Natural killer cell (primary cell): ENCODE measurements around the gene ABCB4. TPM values are rescaled to one million over a fixed set of nuclear protein-coding genes. Genes with fewer than 3 reads are reported as not detected.

Experiments used
- ATAC-seq, 3 donors: fragments of 150-1000 bp in 2 of 3; fragments of 200-7000 bp in 1 of 3; cut with Tn5 transposase; 1 replicate in 1 of 3; 2 replicates in 2 of 3; pipeline ENCODE4 v1.10.0; 2021; ENCODE audit warnings: mild to moderate bottlenecking in 2 of 3, moderate library complexity in 2 of 3
- DNase-seq, 2 donors: peaks; one replicate each; pipeline versions ENCODE4 v3.0.0 to v3.0.0-alpha.2; 2013 to 2021; ENCODE audit warnings: mixed read lengths in 1 of 2
- H3K27ac ChIP-seq: one replicate; pipeline ENCODE4 v1.5.1; 2013; ENCODE audit warnings: mild to moderate bottlenecking, low read length
- H3K27me3 ChIP-seq: one replicate; pipeline ENCODE4 v1.6.1; 2013; ENCODE audit warnings: low read length; ENCODE audit not compliant: control insufficient read depth, insufficient read depth
- H3K36me3 ChIP-seq: one replicate; pipeline ENCODE4 v1.6.1; 2013; ENCODE audit warnings: low read length; ENCODE audit not compliant: control insufficient read depth, insufficient read depth
- H3K4me1 ChIP-seq: one replicate; pipeline ENCODE4 v1.6.1; 2013; ENCODE audit warnings: low read length; ENCODE audit not compliant: control insufficient read depth, insufficient read depth
- H3K4me3 ChIP-seq: one replicate; pipeline ENCODE4 v1.5.1; 2013; ENCODE audit warnings: low read length
- H3K9me3 ChIP-seq: one replicate; pipeline ENCODE4 v1.6.1; 2013; ENCODE audit warnings: low read length; ENCODE audit not compliant: control insufficient read depth, insufficient read depth
- H3K27ac Mint-ChIP-seq, 2 donors: one replicate each; pipeline ENCODE4 v1.8.0; 2022; ENCODE audit warnings: mild to moderate bottlenecking in 2 of 2, mixed read lengths in 2 of 2, moderate library complexity in 1 of 2
- H3K27me3 Mint-ChIP-seq, 2 donors: one replicate each; pipeline ENCODE4 v1.8.0; 2022; ENCODE audit warnings: low read depth in 2 of 2, mixed read lengths in 2 of 2
- H3K36me3 Mint-ChIP-seq: one replicate; pipeline ENCODE4 v1.8.0; 2022; ENCODE audit warnings: mixed read lengths
- H3K4me1 Mint-ChIP-seq, 2 donors: one replicate each; pipeline ENCODE4 v1.8.0; 2022; ENCODE audit warnings: mixed read lengths in 2 of 2
- H3K4me3 Mint-ChIP-seq: one replicate; pipeline ENCODE4 v1.8.0; 2022; ENCODE audit warnings: mild to moderate bottlenecking, moderate library complexity, mixed read lengths
- H3K9me3 Mint-ChIP-seq, 2 donors: one replicate each; pipeline ENCODE4 v1.8.0; 2022; ENCODE audit warnings: mixed read lengths in 2 of 2
- WGBS: methylation state at CpG from one replicate; pipeline ENCODE4 v1.1.7; 2013; ENCODE audit warnings: missing lambda C conversion rate; ENCODE audit not compliant: insufficient coverage; 5-methylcytosine and 5-hydroxymethylcytosine counted together
- intact Hi-C: fragments of 100-400 bp; cut with micrococcal nuclease; formaldehyde crosslinking; loops from one replicate; pipeline ENCODE4 v1.14.2; 2022
- total RNA-seq, 4 donors: library from RNA; stranded (reverse); fragments of 120-200 nt in 1 of 4; gene quantifications; one replicate each; pipeline versions ENCODE4 v1.2.3 to v1.2.4, GENCODE V29; 2013 to 2022
- TF ChIP-seq, protein P1 (sequence below): fragments of 200-600 bp; IDR thresholded peaks from one replicate; pipeline ENCODE4 v1.8.0; 2022; ENCODE audit warnings: antibody characterized with exemption

The ABCB4 gene
- total RNA-seq, 3 donors from 2014 or later (not counting 1 experiment from before 2014, with no cell fraction given): 0.14 to 0.63 (median 0.50) TPM

DNA sequence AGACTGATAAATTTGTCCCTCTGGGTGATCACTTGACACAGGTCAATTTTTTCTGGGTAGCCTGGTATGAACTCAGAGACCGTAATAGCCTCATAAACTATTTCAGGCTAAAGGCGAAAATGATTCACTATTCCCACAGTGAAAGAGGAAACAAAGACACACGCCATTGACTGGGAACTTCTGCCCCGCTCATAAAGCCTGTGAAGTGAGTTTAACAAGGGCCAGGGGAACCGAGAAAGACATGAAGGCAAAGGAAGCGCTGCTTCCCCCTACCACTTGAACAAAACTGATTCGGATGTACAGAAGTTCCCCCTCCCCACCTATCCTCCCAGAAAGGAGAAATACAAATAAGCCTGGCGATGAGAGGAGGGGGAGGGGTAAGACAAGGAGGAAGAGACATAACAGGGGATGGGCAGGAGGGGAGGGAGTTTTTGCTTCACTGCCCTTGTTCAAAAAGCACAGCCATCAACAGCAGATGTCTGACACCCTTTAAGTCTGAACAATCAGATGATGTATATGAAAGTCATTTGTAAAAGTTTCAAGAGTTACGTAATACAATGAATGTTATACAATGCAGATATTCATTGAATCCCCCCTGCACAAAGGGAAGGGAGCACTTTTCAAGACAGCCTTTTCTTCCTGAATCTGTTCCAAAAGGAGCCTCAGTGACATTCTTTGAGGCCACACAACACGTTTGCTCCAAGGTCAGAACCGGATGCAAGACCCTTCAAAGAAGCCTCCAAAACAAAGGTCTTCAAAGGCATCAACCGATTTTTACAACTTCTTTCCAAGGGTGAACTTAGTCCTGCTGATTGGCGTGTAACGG is 734 bp downstream of the ABCB4 start:
- H3K27me3 ChIP-seq: peaks cover 3% of the 10 kb centered on the region
- Mint-ChIP-seq H3K36me3 (no peaks in the 10 kb centered on the region), H3K4me3 (peak overlapping the region; percentile 54), H3K27me3 (peaks cover 21 to 33% of the 10 kb centered on the region in 2 donors), H3K27ac (no peak overlapping the region), H3K9me3 (no peaks in the 10 kb centered on the region), H3K4me1 (peaks cover 0 to 9% of the 10 kb centered on the region in 2 donors)
- H3K36me3 ChIP-seq: no peaks in the 10 kb centered on the region
- WGBS: 11% methylated on average over 11 of the region's 14 CpGs
- ATAC-seq (peak; percentile 44 to 64 (median 57)), DNase-seq (peak in 1 of 2 donors; percentile 19)
- peak overlapping the region; percentile 71 for H3K27ac ChIP-seq
- H3K9me3 ChIP-seq: no peaks in the 10 kb centered on the region
- H3K4me3 ChIP-seq: peak overlapping the region; percentile 31
- peaks cover 10% of the 10 kb centered on the region for H3K4me1 ChIP-seq
- intact Hi-C loops: no loop called here
- TF ChIP-seq, protein P1, sequence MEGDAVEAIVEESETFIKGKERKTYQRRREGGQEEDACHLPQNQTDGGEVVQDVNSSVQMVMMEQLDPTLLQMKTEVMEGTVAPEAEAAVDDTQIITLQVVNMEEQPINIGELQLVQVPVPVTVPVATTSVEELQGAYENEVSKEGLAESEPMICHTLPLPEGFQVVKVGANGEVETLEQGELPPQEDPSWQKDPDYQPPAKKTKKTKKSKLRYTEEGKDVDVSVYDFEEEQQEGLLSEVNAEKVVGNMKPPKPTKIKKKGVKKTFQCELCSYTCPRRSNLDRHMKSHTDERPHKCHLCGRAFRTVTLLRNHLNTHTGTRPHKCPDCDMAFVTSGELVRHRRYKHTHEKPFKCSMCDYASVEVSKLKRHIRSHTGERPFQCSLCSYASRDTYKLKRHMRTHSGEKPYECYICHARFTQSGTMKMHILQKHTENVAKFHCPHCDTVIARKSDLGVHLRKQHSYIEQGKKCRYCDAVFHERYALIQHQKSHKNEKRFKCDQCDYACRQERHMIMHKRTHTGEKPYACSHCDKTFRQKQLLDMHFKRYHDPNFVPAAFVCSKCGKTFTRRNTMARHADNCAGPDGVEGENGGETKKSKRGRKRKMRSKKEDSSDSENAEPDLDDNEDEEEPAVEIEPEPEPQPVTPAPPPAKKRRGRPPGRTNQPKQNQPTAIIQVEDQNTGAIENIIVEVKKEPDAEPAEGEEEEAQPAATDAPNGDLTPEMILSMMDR: no peak

DNA sequence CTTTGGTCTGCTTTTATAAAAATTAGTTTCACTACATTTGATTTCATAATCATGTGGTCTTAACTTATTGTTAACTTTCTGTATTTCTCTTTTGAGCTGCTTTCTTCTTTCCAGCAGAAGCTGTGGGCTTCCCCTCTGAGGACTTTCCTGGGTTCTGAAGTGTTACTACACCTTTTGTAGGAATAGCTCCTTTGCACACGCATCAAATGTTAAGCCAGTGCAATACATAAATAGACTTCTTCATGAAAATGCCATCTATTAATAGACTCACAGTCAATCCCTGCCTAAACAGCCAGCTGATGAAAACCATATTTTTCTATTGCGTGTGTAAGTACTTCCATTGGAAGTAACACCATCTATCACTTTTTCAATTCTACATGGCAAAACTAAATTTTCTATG is 1.5 kb downstream of the ABCB4 start:
- ATAC-seq (no peak), DNase-seq (no peak)
- H3K4me3 ChIP-seq: no peak overlapping the region
- no peak overlapping the region for H3K4me3 Mint-ChIP-seq
- no peaks in the 10 kb centered on the region for H3K9me3 Mint-ChIP-seq
- H3K9me3 ChIP-seq: no peaks in the 10 kb centered on the region
- intact Hi-C loops: no loop called here
- peaks cover 21 to 33% of the 10 kb centered on the region in 2 donors for H3K27me3 Mint-ChIP-seq
- 71% methylated on average over 2 of the region's 2 CpGs for WGBS
- no peaks in the 10 kb centered on the region for H3K36me3 Mint-ChIP-seq
- H3K27ac Mint-ChIP-seq: no peak overlapping the region
- no peaks in the 10 kb centered on the region for H3K36me3 ChIP-seq
- peaks cover 0 to 9% of the 10 kb centered on the region in 2 donors for H3K4me1 Mint-ChIP-seq
- H3K27me3 ChIP-seq: peaks cover 3% of the 10 kb centered on the region
- TF ChIP-seq, protein P1: no peak
- peak overlapping the region; percentile 45 for H3K27ac ChIP-seq
- H3K4me1 ChIP-seq: peaks cover 10% of the 10 kb centered on the region

DNA sequence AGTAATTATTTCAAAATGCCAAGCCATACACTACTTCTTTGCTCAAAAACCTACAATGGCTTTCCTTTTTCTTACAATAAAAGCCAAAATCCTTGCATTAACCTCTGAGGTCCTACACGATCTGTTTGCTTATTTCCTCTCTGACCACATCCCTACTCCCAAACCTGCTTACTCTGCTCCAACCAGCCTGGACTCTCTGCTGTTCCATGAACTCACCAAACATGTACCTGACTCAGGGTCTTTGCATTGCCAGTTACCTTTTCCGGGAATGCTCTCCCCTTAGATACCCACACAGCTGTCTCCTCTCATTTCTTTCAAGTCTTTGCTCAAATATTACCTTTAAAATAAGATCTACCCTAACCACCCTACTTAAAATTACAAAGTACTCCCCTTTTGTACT is 2.3 kb downstream of the ABCB4 start:
- Histone ChIP-seq H3K36me3 (no peaks in the 10 kb centered on the region), H3K4me1 (peaks cover 10% of the 10 kb centered on the region), H3K9me3 (no peaks in the 10 kb centered on the region), H3K27me3 (peaks cover 3% of the 10 kb centered on the region), H3K27ac (no peak overlapping the region), H3K4me3 (no peak overlapping the region)
- H3K4me3 Mint-ChIP-seq: no peak overlapping the region
- ATAC-seq (no peak), DNase-seq (no peak)
- no peaks in the 10 kb centered on the region for H3K36me3 Mint-ChIP-seq
- H3K27me3 Mint-ChIP-seq: peaks cover 21 to 33% of the 10 kb centered on the region in 2 donors
- peaks cover 0 to 9% of the 10 kb centered on the region in 2 donors for H3K4me1 Mint-ChIP-seq
- no peak overlapping the region for H3K27ac Mint-ChIP-seq
- intact Hi-C loops: no loop called here
- no peaks in the 10 kb centered on the region for H3K9me3 Mint-ChIP-seq
- TF ChIP-seq, protein P1: no peak
- WGBS: 72% methylated on average over 2 of the region's 2 CpGs
